Loucy (cell line): Measurements from ENCODE around the gene PAQR9.

Experiments used
- H2AFZ ChIP-seq: fragments of 200-600 bp; sonication (generic); 2 replicates; pipeline ENCODE4 v1.6.0; 2016; ENCODE audit warnings: antibody characterized with exemption, mild to moderate bottlenecking, low read length, moderate library complexity
- H3F3A ChIP-seq: fragments of 200-600 bp; 2 replicates; pipeline ENCODE4 v1.6.0; 2016; ENCODE audit warnings: antibody characterized with exemption, low read depth, mild to moderate bottlenecking
- H3K27me3 ChIP-seq: fragments of 200-600 bp; sonication (generic); 2 replicates; pipeline ENCODE4 v1.6.1; 2014; ENCODE audit warnings: low read length, mild to moderate bottlenecking; ENCODE audit not compliant: insufficient read depth, poor library complexity, severe bottlenecking
- H3K36me3 ChIP-seq: fragments of 200-600 bp; sonication (generic); 2 replicates; pipeline ENCODE4 v1.6.1; 2016; ENCODE audit warnings: low read length; ENCODE audit not compliant: insufficient read depth
- H3K4me1 ChIP-seq: fragments of 200-600 bp; sonication (generic); 2 replicates; pipeline ENCODE4 v1.5.1; 2014; ENCODE audit warnings: low read length, mild to moderate bottlenecking; ENCODE audit not compliant: insufficient read depth, poor library complexity, severe bottlenecking
- H3K4me2 ChIP-seq: fragments of 200-600 bp; sonication (generic); 2 replicates; pipeline ENCODE4 v1.6.0; 2014; ENCODE audit warnings: antibody characterized with exemption, low read length, low read depth, mild to moderate bottlenecking; ENCODE audit not compliant: poor library complexity, severe bottlenecking
- H3K4me3 ChIP-seq: fragments of 200-600 bp; sonication (generic); 2 replicates; pipeline ENCODE4 v1.5.1; 2014; ENCODE audit warnings: low read length, mild to moderate bottlenecking, mixed read lengths; ENCODE audit not compliant: poor library complexity, severe bottlenecking
- H3K79me2 ChIP-seq: fragments of 200-600 bp; sonication (generic); 2 replicates; pipeline ENCODE4 v1.6.1; 2014; ENCODE audit warnings: low read length; ENCODE audit not compliant: insufficient read depth
- H3K9ac ChIP-seq: fragments of 200-600 bp; sonication (generic); 2 replicates; pipeline ENCODE4 v1.6.0; 2014; ENCODE audit warnings: mild to moderate bottlenecking, low read depth, low read length, moderate library complexity; ENCODE audit not compliant: poor library complexity, severe bottlenecking
- H3K9me2 ChIP-seq: fragments of 200-600 bp; sonication (generic); replicated peaks from 2 replicates; pipeline ENCODE4 v1.6.1; 2016; ENCODE audit warnings: low read depth, low read length, mixed read lengths
- H3K9me3 ChIP-seq: fragments of 200-600 bp; sonication (generic); 2 replicates; pipeline ENCODE4 v1.6.1; 2014; ENCODE audit warnings: mild to moderate bottlenecking, antibody characterized with exemption, low read length, low read depth; ENCODE audit not compliant: insufficient read depth
- H4K20me1 ChIP-seq: fragments of 200-600 bp; sonication (generic); 2 replicates; pipeline ENCODE4 v1.6.0; 2014; ENCODE audit warnings: antibody characterized with exemption, low read length, mild to moderate bottlenecking; ENCODE audit not compliant: insufficient read depth, poor library complexity, severe bottlenecking
- EZH2phosphoT487 ChIP-seq: fragments of 200-600 bp; IDR thresholded peaks from 2 replicates; pipeline ENCODE4 v1.6.1; 2018; ENCODE audit warnings: antibody characterized with exemption, mild to moderate bottlenecking, moderate library complexity, borderline replicate concordance
- TF ChIP-seq, protein P1 (sequence below): fragments of 200-600 bp; sonication (generic); conservative IDR thresholded peaks from 2 replicates; pipeline ENCODE4 v1.5.1; 2014; ENCODE audit warnings: mild to moderate bottlenecking, antibody characterized with exemption, low read length

PAQR9 gene

GRCh38 chr3:142950972-142951371 is 12.5 kb downstream of the PAQR9 start:
- H3K4me3 ChIP-seq: no peak overlapping the region
- no peak overlapping the region for H3K4me2 ChIP-seq
- H3K79me2 ChIP-seq: no peaks in the 10 kb centered on the region
- no peaks in the 10 kb centered on the region for H3F3A ChIP-seq
- no peaks in the 10 kb centered on the region for H3K9me3 ChIP-seq
- H3K4me1 ChIP-seq: no peaks in the 10 kb centered on the region
- no peaks in the 10 kb centered on the region for H4K20me1 ChIP-seq
- H3K27me3 ChIP-seq: no peaks in the 10 kb centered on the region
- no peak overlapping the region for H3K9ac ChIP-seq
- TF ChIP-seq, protein P1, sequence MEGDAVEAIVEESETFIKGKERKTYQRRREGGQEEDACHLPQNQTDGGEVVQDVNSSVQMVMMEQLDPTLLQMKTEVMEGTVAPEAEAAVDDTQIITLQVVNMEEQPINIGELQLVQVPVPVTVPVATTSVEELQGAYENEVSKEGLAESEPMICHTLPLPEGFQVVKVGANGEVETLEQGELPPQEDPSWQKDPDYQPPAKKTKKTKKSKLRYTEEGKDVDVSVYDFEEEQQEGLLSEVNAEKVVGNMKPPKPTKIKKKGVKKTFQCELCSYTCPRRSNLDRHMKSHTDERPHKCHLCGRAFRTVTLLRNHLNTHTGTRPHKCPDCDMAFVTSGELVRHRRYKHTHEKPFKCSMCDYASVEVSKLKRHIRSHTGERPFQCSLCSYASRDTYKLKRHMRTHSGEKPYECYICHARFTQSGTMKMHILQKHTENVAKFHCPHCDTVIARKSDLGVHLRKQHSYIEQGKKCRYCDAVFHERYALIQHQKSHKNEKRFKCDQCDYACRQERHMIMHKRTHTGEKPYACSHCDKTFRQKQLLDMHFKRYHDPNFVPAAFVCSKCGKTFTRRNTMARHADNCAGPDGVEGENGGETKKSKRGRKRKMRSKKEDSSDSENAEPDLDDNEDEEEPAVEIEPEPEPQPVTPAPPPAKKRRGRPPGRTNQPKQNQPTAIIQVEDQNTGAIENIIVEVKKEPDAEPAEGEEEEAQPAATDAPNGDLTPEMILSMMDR: no peak
- no peak for TF ChIP-seq EZH2phosphoT487
- H2AFZ ChIP-seq: no peak overlapping the region
- H3K36me3 ChIP-seq: no peaks in the 10 kb centered on the region
- H3K9me2 ChIP-seq: no peaks in the 10 kb centered on the region

DNA sequence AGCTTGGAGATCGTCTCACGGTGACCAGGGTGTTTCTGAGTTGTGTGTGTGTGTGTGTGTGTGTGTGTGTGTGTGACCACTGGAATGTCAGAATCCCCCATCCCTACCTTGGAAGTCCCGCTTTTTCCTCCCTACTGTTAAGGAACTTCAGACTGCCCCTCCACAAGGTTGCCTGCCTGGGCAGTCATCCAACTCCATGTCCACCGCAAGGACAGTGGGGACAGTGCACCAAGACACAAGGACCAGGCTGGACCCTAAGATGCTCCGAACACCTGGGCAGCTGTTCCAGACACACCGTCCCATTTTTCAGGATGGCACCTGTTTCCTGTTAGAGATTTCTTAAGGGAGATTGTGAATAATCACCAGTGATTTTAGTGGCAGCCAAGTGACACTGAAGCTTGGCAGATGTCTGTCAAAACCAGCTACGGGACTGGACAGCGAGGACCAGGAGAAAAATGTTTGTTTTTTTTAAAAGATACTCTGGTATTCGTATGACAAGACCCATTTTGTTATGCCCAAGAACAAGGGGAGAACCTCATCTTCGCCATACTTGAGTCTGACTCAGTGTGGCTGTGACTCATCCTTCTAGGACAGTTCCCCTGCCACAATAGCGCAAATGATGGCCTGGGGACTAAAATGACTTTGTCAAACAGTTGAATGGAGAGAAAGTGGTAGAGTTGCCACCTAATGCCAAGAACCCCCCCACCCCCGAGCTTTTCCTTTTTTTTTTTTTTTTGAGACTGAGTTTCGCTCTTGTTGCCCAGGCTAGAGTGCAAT is 15.5 kb downstream of the PAQR9 start:
- Histone ChIP-seq H2AFZ (no peak overlapping the region), H3K9me2 (no peaks in the 10 kb centered on the region)
- TF ChIP-seq, protein P1: no peak
- no peak for TF ChIP-seq EZH2phosphoT487

DNA sequence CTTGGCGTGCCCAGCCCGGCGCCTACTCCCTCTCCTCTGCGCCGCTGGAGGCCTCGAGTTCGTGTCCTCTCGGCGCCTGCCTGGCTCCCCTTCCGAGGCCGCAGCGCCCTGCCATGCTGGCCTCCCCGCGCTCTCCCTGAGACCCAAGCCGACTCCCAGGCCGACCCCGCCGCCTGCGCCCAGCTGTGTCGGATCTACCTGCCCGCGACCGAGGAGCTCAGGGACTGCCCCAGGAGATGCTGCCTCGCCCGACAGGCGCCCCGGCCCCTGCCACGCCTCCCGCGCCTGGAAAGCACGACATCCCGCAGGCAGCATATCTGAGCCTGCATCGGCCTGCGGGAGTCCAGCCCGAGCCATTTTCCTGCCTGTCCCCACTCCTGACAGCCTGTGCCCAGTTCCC is 16.1 kb downstream of the PAQR9 start:
- Histone ChIP-seq H3K9ac (no peak overlapping the region), H3K9me2 (no peaks in the 10 kb centered on the region), H2AFZ (no peak overlapping the region), H3K4me2 (no peak overlapping the region), H3K4me3 (no peak overlapping the region), H3K27me3 (no peaks in the 10 kb centered on the region), H3K79me2 (no peaks in the 10 kb centered on the region), H4K20me1 (no peaks in the 10 kb centered on the region), H3K36me3 (no peaks in the 10 kb centered on the region), H3K4me1 (no peaks in the 10 kb centered on the region), H3K9me3 (no peaks in the 10 kb centered on the region), H3F3A (no peaks in the 10 kb centered on the region)
- TF ChIP-seq, protein P1: no peak
- no peak for TF ChIP-seq EZH2phosphoT487

More for the DNA sequence above, 15.5 kb downstream of the PAQR9 start:
- Histone ChIP-seq H3K9ac (no peak overlapping the region), H3K36me3 (no peaks in the 10 kb centered on the region), H3K4me3 (no peak overlapping the region), H3F3A (no peaks in the 10 kb centered on the region), H3K27me3 (no peaks in the 10 kb centered on the region), H3K4me2 (no peak overlapping the region), H3K79me2 (no peaks in the 10 kb centered on the region), H3K9me3 (no peaks in the 10 kb centered on the region), H3K4me1 (no peaks in the 10 kb centered on the region), H4K20me1 (no peaks in the 10 kb centered on the region)
